Memory B cell (primary cell): ENCODE measurements around the gene PTPRN2.
"Not testable (repeated sequence)": the region's sequence is repeated elsewhere in the genome, so short reads cannot be mapped to it uniquely, and the experiment has no call there.

Source experiments
- ATAC-seq: fragments of 150-1000 bp; cut with Tn5 transposase; 2 replicates; pipeline ENCODE4 v1.10.0; 2021; ENCODE audit warnings: low read depth, mild to moderate bottlenecking, moderate library complexity
- DNase-seq, 2 donors: peaks; one replicate each; pipeline ENCODE4 v3.0.0; 2022; ENCODE audit warnings: low spot score in 2 of 2
- H3K27ac Mint-ChIP-seq: one replicate; pipeline ENCODE4 v1.8.0; 2022; ENCODE audit warnings: mild to moderate bottlenecking, moderate library complexity, mixed read lengths
- H3K27me3 Mint-ChIP-seq: one replicate; pipeline ENCODE4 v1.8.0; 2022; ENCODE audit warnings: mixed read lengths
- H3K36me3 Mint-ChIP-seq: one replicate; pipeline ENCODE4 v1.8.0; 2022; ENCODE audit warnings: mild to moderate bottlenecking, mixed read lengths
- H3K4me1 Mint-ChIP-seq: one replicate; pipeline ENCODE4 v1.8.0; 2022; ENCODE audit warnings: mixed read lengths
- H3K4me3 Mint-ChIP-seq: one replicate; pipeline ENCODE4 v1.8.0; 2022; ENCODE audit warnings: mild to moderate bottlenecking, moderate library complexity, mixed read lengths
- H3K9me3 Mint-ChIP-seq: one replicate; pipeline ENCODE4 v1.8.0; 2022; ENCODE audit warnings: mixed read lengths

The PTPRN2 gene

DNA sequence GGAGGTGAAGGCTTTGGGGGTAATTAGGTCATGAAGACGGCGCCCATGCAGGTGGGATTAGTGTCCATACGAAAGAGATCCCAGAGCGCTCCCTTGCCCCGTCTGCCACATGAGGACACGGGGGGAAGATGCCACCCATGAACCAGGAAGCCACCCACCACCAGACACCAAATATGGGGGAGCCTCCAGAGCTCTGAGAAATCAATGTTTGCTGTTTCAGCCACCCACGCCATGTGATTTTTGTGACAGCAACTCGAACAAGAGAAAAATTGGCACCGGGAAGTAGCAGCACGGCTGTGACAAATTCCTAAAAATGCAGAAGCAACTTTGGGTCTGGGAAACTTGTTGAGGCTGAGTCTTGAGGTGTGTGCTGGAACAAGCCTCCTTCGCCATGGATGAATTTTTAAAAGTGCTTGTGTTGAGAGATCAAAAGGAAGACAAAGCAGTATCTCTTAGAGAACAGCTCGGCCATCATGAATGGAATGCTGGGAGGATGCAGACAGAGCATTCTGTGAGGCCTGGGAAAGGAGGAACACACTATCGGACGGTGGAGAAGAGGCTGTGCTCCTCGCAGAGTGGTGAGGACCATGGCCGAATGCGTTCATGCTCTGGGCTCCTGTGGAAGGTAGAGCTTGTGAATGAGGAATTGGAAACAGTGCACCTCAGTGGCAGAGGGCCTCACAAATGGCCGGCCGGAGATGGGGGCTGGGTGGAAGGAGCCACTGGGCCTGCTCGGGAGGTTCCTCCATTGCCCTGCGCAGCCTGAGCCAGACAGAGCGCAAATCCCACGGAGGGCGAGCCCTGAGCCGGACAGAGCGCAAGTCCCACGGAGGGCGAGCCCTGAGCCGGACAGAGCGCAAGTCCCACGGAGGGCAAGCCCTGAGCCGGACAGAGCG lies 277.5 kb downstream of the PTPRN2 start:
- H3K4me1 Mint-ChIP-seq, result no peaks in the 10 kb centered on the region
- no peaks in the 10 kb centered on the region for H3K27me3 Mint-ChIP-seq
- peaks cover 5% of the 10 kb centered on the region for H3K9me3 Mint-ChIP-seq
- no peak for DNase-seq
- no peaks in the 10 kb centered on the region for H3K36me3 Mint-ChIP-seq
- no peak overlapping the region for H3K4me3 Mint-ChIP-seq
- H3K27ac Mint-ChIP-seq, result no peak overlapping the region
- ATAC-seq, result no peak

DNA sequence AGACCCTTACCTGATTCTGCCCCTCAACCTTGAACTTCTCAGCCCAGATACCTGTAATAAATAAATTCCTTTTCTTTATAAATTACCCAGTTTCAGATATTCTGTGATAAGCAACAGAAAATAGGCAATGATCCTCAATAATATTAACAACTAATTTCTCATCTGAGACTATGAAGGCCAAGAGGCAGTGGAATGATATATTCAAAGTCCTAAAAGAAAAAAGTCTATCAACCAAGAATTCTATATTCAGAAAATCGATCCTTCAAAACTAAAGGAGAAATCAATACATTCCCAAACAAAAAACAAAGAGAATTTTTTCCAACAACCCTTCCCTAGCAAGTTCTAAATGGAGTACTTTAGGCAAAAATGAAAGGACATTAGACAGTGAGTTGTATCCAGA lies 279.6 kb downstream of the PTPRN2 start:
- no peaks in the 10 kb centered on the region for H3K4me1 Mint-ChIP-seq
- no peak for DNase-seq

DNA sequence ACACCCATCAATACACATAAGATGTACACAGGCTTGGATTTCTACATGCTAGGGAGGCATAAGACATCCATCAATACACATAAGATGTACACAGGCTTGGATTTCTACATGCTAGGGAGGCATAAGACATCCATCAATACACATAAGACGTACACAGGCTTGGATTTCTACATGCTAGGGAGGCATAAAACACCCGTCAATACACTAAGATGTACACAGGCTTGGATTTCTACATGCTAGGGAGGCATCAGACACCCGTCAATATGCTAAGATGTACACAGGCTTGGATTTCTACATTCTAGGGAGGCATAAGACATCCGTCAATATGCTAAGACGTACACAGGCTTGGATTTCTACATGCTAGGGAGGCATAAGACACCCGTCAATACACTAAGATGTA lies 283.6 kb downstream of the PTPRN2 start:
- not testable (repeated sequence) for H3K36me3 Mint-ChIP-seq, ATAC-seq, H3K9me3 Mint-ChIP-seq, H3K4me1 Mint-ChIP-seq, H3K27me3 Mint-ChIP-seq, H3K27ac Mint-ChIP-seq, DNase-seq, H3K4me3 Mint-ChIP-seq

More for the DNA sequence above, 279.6 kb downstream of the PTPRN2 start:
- Mint-ChIP-seq H3K36me3 (no peaks in the 10 kb centered on the region), H3K4me3 (no peak overlapping the region), H3K9me3 (peaks cover 5% of the 10 kb centered on the region), H3K27ac (no peak overlapping the region), H3K27me3 (peaks cover 2% of the 10 kb centered on the region)
- ATAC-seq, result no peak

DNA sequence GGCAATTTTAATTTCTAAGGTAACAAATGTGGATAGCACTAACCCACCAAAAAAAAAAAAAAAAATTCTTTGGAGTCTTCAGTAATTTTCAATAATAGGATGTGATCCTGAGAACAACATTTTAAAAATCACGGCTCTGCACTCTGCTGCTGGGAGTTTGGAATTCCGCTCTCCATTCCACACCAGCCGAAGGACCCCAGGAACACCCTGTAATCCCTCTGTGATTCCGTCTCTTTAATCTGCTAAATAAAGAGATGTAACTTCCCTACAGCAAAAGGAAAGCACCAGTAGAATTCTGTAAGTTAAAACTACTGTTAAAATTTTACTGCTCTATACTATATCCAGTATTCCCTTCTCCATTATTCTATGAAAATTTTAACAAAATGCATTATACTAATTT lies 284.5 kb downstream of the PTPRN2 start:
- no peak for DNase-seq
- Mint-ChIP-seq H3K4me3 (no peak overlapping the region), H3K27me3 (peaks cover 2% of the 10 kb centered on the region), H3K36me3 (no peaks in the 10 kb centered on the region), H3K27ac (no peak overlapping the region), H3K9me3 (peaks cover 5% of the 10 kb centered on the region), H3K4me1 (no peaks in the 10 kb centered on the region)
- no peak for ATAC-seq

- Mint-ChIP-seq H3K27ac (no peak overlapping the region), H3K36me3 (no peaks in the 10 kb centered on the region), H3K9me3 (peaks cover 3% of the 10 kb centered on the region), H3K4me1 (no peaks in the 10 kb centered on the region), H3K27me3 (peaks cover 2% of the 10 kb centered on the region), H3K4me3 (no peak overlapping the region)
- ATAC-seq (no peak), DNase-seq (no peak)
Measured at GRCh38 chr7:158302274-158303070, 285.2 kb downstream of the PTPRN2 start.

GRCh38 chr7:158301207-158301606 lies 286.4 kb downstream of the PTPRN2 start:
- Mint-ChIP-seq H3K4me1 (no peaks in the 10 kb centered on the region), H3K9me3 (peaks cover 3% of the 10 kb centered on the region), H3K27ac (no peak overlapping the region), H3K36me3 (no peaks in the 10 kb centered on the region), H3K4me3 (no peak overlapping the region), H3K27me3 (peaks cover 2% of the 10 kb centered on the region)
- ATAC-seq (no peak), DNase-seq (no peak)

GRCh38 chr7:158300427-158300826 lies 287.2 kb downstream of the PTPRN2 start:
- Mint-ChIP-seq H3K27ac (no peak overlapping the region), H3K36me3 (peaks cover 2% of the 10 kb centered on the region), H3K9me3 (peaks cover 4% of the 10 kb centered on the region), H3K4me3 (no peak overlapping the region), H3K27me3 (peaks cover 6% of the 10 kb centered on the region), H3K4me1 (no peaks in the 10 kb centered on the region)
- ATAC-seq, result no peak
- DNase-seq, result no peak

- Mint-ChIP-seq H3K27me3 (peaks cover 6% of the 10 kb centered on the region), H3K4me3 (no peak overlapping the region), H3K36me3 (peaks cover 2% of the 10 kb centered on the region), H3K4me1 (no peaks in the 10 kb centered on the region), H3K9me3 (peaks cover 2% of the 10 kb centered on the region), H3K27ac (no peak overlapping the region)
- no peak for DNase-seq
- no peak for ATAC-seq
Measured at GRCh38 chr7:158299607-158300006, 288.0 kb downstream of the PTPRN2 start.

DNA sequence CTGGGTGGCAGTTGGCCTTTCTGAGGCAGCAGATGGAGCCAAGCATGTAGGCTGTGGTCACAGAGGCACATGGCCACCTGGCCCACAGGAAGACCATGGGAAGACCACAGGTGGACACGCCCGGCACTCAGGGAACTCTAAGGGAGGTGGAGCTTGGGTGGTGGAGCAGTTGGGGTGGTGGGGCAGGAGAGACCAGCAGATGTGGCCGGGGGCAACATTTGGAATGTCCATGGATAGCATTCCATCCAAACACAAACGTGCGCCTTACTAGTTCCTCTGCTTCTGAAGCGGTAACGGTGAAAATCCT lies 290.9 kb downstream of the PTPRN2 start:
- H3K27ac Mint-ChIP-seq, result no peak overlapping the region
- peaks cover 4% of the 10 kb centered on the region for H3K27me3 Mint-ChIP-seq
- no peak for ATAC-seq
- peaks cover 2% of the 10 kb centered on the region for H3K9me3 Mint-ChIP-seq
- H3K36me3 Mint-ChIP-seq, result peaks cover 2% of the 10 kb centered on the region
- H3K4me3 Mint-ChIP-seq, result no peak overlapping the region
- DNase-seq, result no peak
- no peaks in the 10 kb centered on the region for H3K4me1 Mint-ChIP-seq

GRCh38 chr7:158295966-158296797 lies 291.4 kb downstream of the PTPRN2 start:
- Mint-ChIP-seq H3K36me3 (peaks cover 2% of the 10 kb centered on the region), H3K9me3 (peaks cover 2% of the 10 kb centered on the region), H3K27me3 (peaks cover 4% of the 10 kb centered on the region), H3K4me3 (no peak overlapping the region), H3K4me1 (no peaks in the 10 kb centered on the region), H3K27ac (no peak overlapping the region)
- DNase-seq (no peak), ATAC-seq (no peak)

DNA sequence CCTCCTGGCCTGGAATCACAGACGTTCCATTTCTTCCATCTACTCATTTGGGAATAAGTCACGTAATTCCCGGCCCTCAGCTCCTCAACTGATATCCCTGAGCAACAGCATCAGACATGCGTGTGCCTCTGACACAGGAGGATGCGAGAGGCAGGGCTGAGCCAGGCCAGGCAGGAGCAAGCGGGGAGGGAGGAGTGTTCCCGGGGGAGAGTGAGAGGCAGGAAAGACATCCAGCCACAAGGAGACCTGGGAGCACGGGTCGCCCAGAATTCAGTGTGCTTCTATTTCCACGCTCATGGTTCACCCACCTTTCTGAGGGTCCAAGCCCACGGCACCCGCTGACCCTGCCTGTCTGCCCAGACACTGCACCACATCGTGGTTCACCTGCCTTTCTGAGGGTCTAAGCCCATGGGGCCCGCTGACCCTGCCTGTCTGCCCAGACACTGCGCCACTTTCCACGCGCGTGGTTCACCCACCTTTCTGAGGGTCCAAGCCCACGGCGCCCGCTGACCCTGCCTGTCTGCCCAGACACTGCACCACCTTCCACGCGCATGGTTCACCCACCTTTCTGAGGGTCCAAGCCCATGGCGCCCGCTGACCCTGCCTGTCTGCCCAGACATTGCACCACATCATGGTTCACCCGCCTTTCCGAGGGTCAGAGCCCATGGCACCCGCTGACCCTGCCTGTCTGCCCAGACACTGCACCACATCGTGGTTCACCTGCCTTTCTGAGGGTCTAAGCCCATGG lies 293.0 kb downstream of the PTPRN2 start:
- DNase-seq, H3K27ac Mint-ChIP-seq, H3K4me3 Mint-ChIP-seq, H3K27me3 Mint-ChIP-seq, H3K9me3 Mint-ChIP-seq, H3K36me3 Mint-ChIP-seq, ATAC-seq, H3K4me1 Mint-ChIP-seq: not testable (repeated sequence)

- H3K36me3 Mint-ChIP-seq, result peaks cover 2% of the 10 kb centered on the region
- H3K9me3 Mint-ChIP-seq, result peaks cover 15% of the 10 kb centered on the region
- H3K27me3 Mint-ChIP-seq, result peaks cover 6% of the 10 kb centered on the region
- H3K4me1 Mint-ChIP-seq, result no peaks in the 10 kb centered on the region
- ATAC-seq (no peak), DNase-seq (no peak)
- H3K27ac Mint-ChIP-seq, result no peak overlapping the region
- H3K4me3 Mint-ChIP-seq, result no peak overlapping the region
Measured at GRCh38 chr7:158292948-158293347, 294.7 kb downstream of the PTPRN2 start.

- Mint-ChIP-seq H3K4me1 (no peaks in the 10 kb centered on the region), H3K4me3 (no peak overlapping the region), H3K27me3 (peaks cover 6% of the 10 kb centered on the region), H3K27ac (no peak overlapping the region), H3K36me3 (peaks cover 2% of the 10 kb centered on the region), H3K9me3 (peaks cover 18% of the 10 kb centered on the region)
- no peak for ATAC-seq
- no peak for DNase-seq
Measured at GRCh38 chr7:158291998-158292397, 295.6 kb downstream of the PTPRN2 start.
